ENCODE results near the gene DAAM2.

Gene DAAM2

GRCh38 chr6:39923861-39924260, 131.7 kb downstream of the DAAM2 start:
- no peaks in the 10 kb centered on the region for H3K4me1 ChIP-seq (ENCODE audit: control insufficient read depth in 2 of 2, insufficient read depth in 1 of 2, low read depth in 1 of 2, low read length in 2 of 2)
- no peak overlapping the region for H3K27ac ChIP-seq (replicated peaks; ENCODE audit: low read length)
- H2BK12ac ChIP-seq (ENCODE audit: low read length), result no peak overlapping the region
- peaks cover 0 to 2% of the 10 kb centered on the region in 2 donors for H3K9me3 ChIP-seq (replicated peaks in 1 of 2; ENCODE audit: control insufficient read depth in 2 of 2, insufficient read depth in 1 of 2, low read depth in 1 of 2, low read length in 2 of 2)
- H3K4me3 ChIP-seq (ENCODE audit: low read length in 2 of 2), result no peak overlapping the region
- no peak overlapping the region for H2AFZ ChIP-seq (ENCODE audit: low read length)
- H2BK5ac ChIP-seq (ENCODE audit: low read length), result no peak overlapping the region
- no peak overlapping the region for H2BK15ac ChIP-seq (ENCODE audit: low read length)
- no peak overlapping the region for H3K9ac ChIP-seq (ENCODE audit: low read depth, low read length, poor library complexity)
- no peak for DNase-seq (ENCODE audit: low spot score)
- no peak overlapping the region for H3K4ac ChIP-seq (ENCODE audit: low read length)
- H2BK120ac ChIP-seq (ENCODE audit: low read depth, low read length), result no peak overlapping the region
- H3K23ac ChIP-seq (ENCODE audit: low read depth, low read length, poor library complexity), result no peak overlapping the region
- H4K91ac ChIP-seq (ENCODE audit: low read depth, low read length, poor library complexity), result no peak overlapping the region
- H3K27me3 ChIP-seq (ENCODE audit: control insufficient read depth in 3 of 3, insufficient read depth in 3 of 3, low read depth in 1 of 3, low read length in 3 of 3), result peaks cover 0 to 1% (median 0%) of the 10 kb centered on the region in 3 experiments
- no peak overlapping the region for H3K18ac ChIP-seq (ENCODE audit: low read length)
- H2AK5ac ChIP-seq (ENCODE audit: low read depth, low read length), result no peak overlapping the region
- no peak overlapping the region for H3K4me2 ChIP-seq (ENCODE audit: insufficient read depth, low read length, poor library complexity, severe bottlenecking)
- peaks cover 7 to 8% of the 10 kb centered on the region in 2 donors for H3K36me3 ChIP-seq (replicated peaks in 1 of 2; ENCODE audit: control insufficient read depth in 2 of 2, insufficient read depth in 2 of 2, low read length in 2 of 2)
- peak overlapping the region; percentile 32 for H3K14ac ChIP-seq (ENCODE audit: low read length)
- H4K8ac ChIP-seq (ENCODE audit: low read depth, low read length), result no peak overlapping the region
- peaks cover 3% of the 10 kb centered on the region for H3K79me1 ChIP-seq (ENCODE audit: low read depth, low read length)
- WGBS, 2 donors (ENCODE audit: extremely low coverage in 2 of 2, insufficient read length in 2 of 2, insufficient replicate concordance in 1 of 2), result no CpG with 5 or more reads among the region's 6 CpGs

- Histone ChIP-seq H2AK5ac (ENCODE audit: low read depth, low read length) (no peak overlapping the region), H3K18ac (ENCODE audit: low read length) (no peak overlapping the region), H4K8ac (ENCODE audit: low read depth, low read length) (no peak overlapping the region), H2BK120ac (ENCODE audit: low read depth, low read length) (no peak overlapping the region), H3K9me3 (replicated peaks in 1 of 2; ENCODE audit: control insufficient read depth in 2 of 2, insufficient read depth in 1 of 2, low read depth in 1 of 2, low read length in 2 of 2) (peaks cover 0 to 2% of the 10 kb centered on the region in 2 donors), H3K27me3 (ENCODE audit: control insufficient read depth in 3 of 3, insufficient read depth in 3 of 3, low read depth in 1 of 3, low read length in 3 of 3) (peaks cover 0 to 1% (median 0%) of the 10 kb centered on the region in 3 experiments), H3K4ac (ENCODE audit: low read length) (no peak overlapping the region), H3K4me1 (ENCODE audit: control insufficient read depth in 2 of 2, insufficient read depth in 1 of 2, low read depth in 1 of 2, low read length in 2 of 2) (no peaks in the 10 kb centered on the region), H3K4me3 (ENCODE audit: low read length in 2 of 2) (no peak overlapping the region), H2BK5ac (ENCODE audit: low read length) (no peak overlapping the region), H3K14ac (ENCODE audit: low read length) (no peak overlapping the region), H3K9ac (ENCODE audit: low read depth, low read length, poor library complexity) (no peak overlapping the region), H2AFZ (ENCODE audit: low read length) (no peak overlapping the region), H2BK12ac (ENCODE audit: low read length) (no peak overlapping the region), H3K4me2 (ENCODE audit: insufficient read depth, low read length, poor library complexity, severe bottlenecking) (no peak overlapping the region), H4K91ac (ENCODE audit: low read depth, low read length, poor library complexity) (no peak overlapping the region), H3K79me1 (ENCODE audit: low read depth, low read length) (peaks cover 3% of the 10 kb centered on the region), H2BK15ac (ENCODE audit: low read length) (no peak overlapping the region), H3K23ac (ENCODE audit: low read depth, low read length, poor library complexity) (no peak overlapping the region), H3K27ac (replicated peaks; ENCODE audit: low read length) (no peak overlapping the region), H3K36me3 (replicated peaks in 1 of 2; ENCODE audit: control insufficient read depth in 2 of 2, insufficient read depth in 2 of 2, low read length in 2 of 2) (peaks cover 7 to 8% of the 10 kb centered on the region in 2 donors)
- DNase-seq (ENCODE audit: low spot score), result no peak
- WGBS, 2 donors (ENCODE audit: extremely low coverage in 2 of 2, insufficient read length in 2 of 2, insufficient replicate concordance in 1 of 2), result no CpG with 5 or more reads among the region's 6 CpGs
Observed at GRCh38 chr6:39924283-39924682, 132.1 kb downstream of the DAAM2 start.

GRCh38 chr6:39925191-39925930, 133.2 kb downstream of the DAAM2 start:
- Histone ChIP-seq H4K8ac (ENCODE audit: low read depth, low read length) (no peak overlapping the region), H2BK5ac (ENCODE audit: low read length) (no peak overlapping the region), H2AFZ (ENCODE audit: low read length) (no peak overlapping the region), H3K18ac (ENCODE audit: low read length) (no peak overlapping the region), H3K23ac (ENCODE audit: low read depth, low read length, poor library complexity) (no peak overlapping the region), H3K79me1 (ENCODE audit: low read depth, low read length) (peaks cover 3% of the 10 kb centered on the region), H3K27ac (replicated peaks; ENCODE audit: low read length) (no peak overlapping the region), H4K91ac (ENCODE audit: low read depth, low read length, poor library complexity) (no peak overlapping the region), H2BK15ac (ENCODE audit: low read length) (no peak overlapping the region), H3K4me1 (ENCODE audit: control insufficient read depth in 2 of 2, insufficient read depth in 1 of 2, low read depth in 1 of 2, low read length in 2 of 2) (no peaks in the 10 kb centered on the region), H3K36me3 (replicated peaks in 1 of 2; ENCODE audit: control insufficient read depth in 2 of 2, insufficient read depth in 2 of 2, low read length in 2 of 2) (peaks cover 7 to 8% of the 10 kb centered on the region in 2 donors), H2BK120ac (ENCODE audit: low read depth, low read length) (no peak overlapping the region), H2BK12ac (ENCODE audit: low read length) (no peak overlapping the region), H3K9me3 (replicated peaks in 1 of 2; ENCODE audit: control insufficient read depth in 2 of 2, insufficient read depth in 1 of 2, low read depth in 1 of 2, low read length in 2 of 2) (peaks cover 0 to 2% of the 10 kb centered on the region in 2 donors), H3K4me3 (ENCODE audit: low read length in 2 of 2) (no peak overlapping the region), H3K4me2 (ENCODE audit: insufficient read depth, low read length, poor library complexity, severe bottlenecking) (no peak overlapping the region), H3K4ac (ENCODE audit: low read length) (no peak overlapping the region), H3K9ac (ENCODE audit: low read depth, low read length, poor library complexity) (no peak overlapping the region), H3K14ac (ENCODE audit: low read length) (no peak overlapping the region), H2AK5ac (ENCODE audit: low read depth, low read length) (no peak overlapping the region), H3K27me3 (ENCODE audit: control insufficient read depth in 3 of 3, insufficient read depth in 3 of 3, low read depth in 1 of 3, low read length in 3 of 3) (peaks cover 0 to 1% (median 0%) of the 10 kb centered on the region in 3 experiments)
- WGBS, 2 donors (ENCODE audit: extremely low coverage in 2 of 2, insufficient read length in 2 of 2, insufficient replicate concordance in 1 of 2), result no CpG with 5 or more reads among the region's 22 CpGs
- DNase-seq (ENCODE audit: low spot score), result no peak

DNA sequence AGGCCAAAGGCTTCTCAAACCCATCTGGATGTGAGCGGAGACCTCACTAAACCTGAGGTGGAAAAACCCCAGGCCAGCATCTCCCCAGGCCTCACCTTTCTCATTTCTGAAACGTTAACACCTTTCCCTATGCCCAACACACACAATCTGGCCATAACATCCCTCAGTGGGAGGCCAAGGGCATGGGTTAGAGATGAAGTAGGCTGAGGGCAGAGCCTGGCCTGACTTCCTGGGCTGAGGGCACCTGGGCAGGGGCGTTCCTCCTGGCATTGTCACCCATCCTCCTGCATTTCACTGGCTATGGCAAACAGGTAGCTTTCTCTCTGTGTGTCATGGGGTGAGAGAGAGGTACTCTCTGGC, 133.7 kb downstream of the DAAM2 start:
- Histone ChIP-seq H2AK5ac (ENCODE audit: low read depth, low read length) (no peak overlapping the region), H2BK12ac (ENCODE audit: low read length) (no peak overlapping the region), H3K36me3 (replicated peaks in 1 of 2; ENCODE audit: control insufficient read depth in 2 of 2, insufficient read depth in 2 of 2, low read length in 2 of 2) (peaks cover 7 to 8% of the 10 kb centered on the region in 2 donors), H3K14ac (ENCODE audit: low read length) (no peak overlapping the region), H3K9ac (ENCODE audit: low read depth, low read length, poor library complexity) (no peak overlapping the region), H3K23ac (ENCODE audit: low read depth, low read length, poor library complexity) (no peak overlapping the region), H3K9me3 (replicated peaks in 1 of 2; ENCODE audit: control insufficient read depth in 2 of 2, insufficient read depth in 1 of 2, low read depth in 1 of 2, low read length in 2 of 2) (peaks cover 0 to 2% of the 10 kb centered on the region in 2 donors), H3K18ac (ENCODE audit: low read length) (no peak overlapping the region), H3K4me1 (ENCODE audit: control insufficient read depth in 2 of 2, insufficient read depth in 1 of 2, low read depth in 1 of 2, low read length in 2 of 2) (no peaks in the 10 kb centered on the region), H2AFZ (ENCODE audit: low read length) (no peak overlapping the region), H3K4me3 (ENCODE audit: low read length in 2 of 2) (no peak overlapping the region), H3K79me1 (ENCODE audit: low read depth, low read length) (peaks cover 3% of the 10 kb centered on the region), H4K8ac (ENCODE audit: low read depth, low read length) (no peak overlapping the region), H2BK15ac (ENCODE audit: low read length) (no peak overlapping the region), H3K27me3 (ENCODE audit: control insufficient read depth in 3 of 3, insufficient read depth in 3 of 3, low read depth in 1 of 3, low read length in 3 of 3) (peaks cover 0 to 1% (median 0%) of the 10 kb centered on the region in 3 experiments), H2BK120ac (ENCODE audit: low read depth, low read length) (no peak overlapping the region), H3K4ac (ENCODE audit: low read length) (no peak overlapping the region), H2BK5ac (ENCODE audit: low read length) (no peak overlapping the region), H3K27ac (replicated peaks; ENCODE audit: low read length) (no peak overlapping the region), H3K4me2 (ENCODE audit: insufficient read depth, low read length, poor library complexity, severe bottlenecking) (no peak overlapping the region), H4K91ac (ENCODE audit: low read depth, low read length, poor library complexity) (no peak overlapping the region)
- no peak for DNase-seq (ENCODE audit: low spot score)
- WGBS, 2 donors (ENCODE audit: extremely low coverage in 2 of 2, insufficient read length in 2 of 2, insufficient replicate concordance in 1 of 2), result no CpG with 5 or more reads among the region's 3 CpGs

Data from neuronal stem cell (in vitro differentiated cells).